ENCODE data around the gene EHD1.

DNA sequence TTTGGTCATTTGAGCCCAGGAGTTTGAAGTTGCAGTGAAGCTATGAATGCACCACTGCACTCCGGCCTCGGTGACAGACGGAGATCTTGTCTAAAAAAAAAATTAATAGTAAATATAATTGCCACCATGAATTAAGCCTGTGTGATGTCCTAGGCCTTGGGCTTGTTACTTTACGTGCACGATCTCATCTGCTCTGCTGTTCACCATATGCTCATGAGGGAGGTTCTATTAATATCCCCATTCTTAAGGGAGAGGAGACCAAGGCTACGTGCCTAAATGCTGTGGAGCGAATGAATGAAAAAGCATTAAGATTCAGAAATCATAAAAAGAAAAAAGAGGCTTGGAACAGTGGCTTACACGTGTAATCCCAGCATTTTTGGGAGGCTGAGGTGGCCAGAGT, 41.2 kb upstream of the EHD1 start:
- no peak for TF ChIP-seq POLR2A (IDR thresholded peaks at IDR 0.05)
- TF ChIP-seq, protein P1, sequence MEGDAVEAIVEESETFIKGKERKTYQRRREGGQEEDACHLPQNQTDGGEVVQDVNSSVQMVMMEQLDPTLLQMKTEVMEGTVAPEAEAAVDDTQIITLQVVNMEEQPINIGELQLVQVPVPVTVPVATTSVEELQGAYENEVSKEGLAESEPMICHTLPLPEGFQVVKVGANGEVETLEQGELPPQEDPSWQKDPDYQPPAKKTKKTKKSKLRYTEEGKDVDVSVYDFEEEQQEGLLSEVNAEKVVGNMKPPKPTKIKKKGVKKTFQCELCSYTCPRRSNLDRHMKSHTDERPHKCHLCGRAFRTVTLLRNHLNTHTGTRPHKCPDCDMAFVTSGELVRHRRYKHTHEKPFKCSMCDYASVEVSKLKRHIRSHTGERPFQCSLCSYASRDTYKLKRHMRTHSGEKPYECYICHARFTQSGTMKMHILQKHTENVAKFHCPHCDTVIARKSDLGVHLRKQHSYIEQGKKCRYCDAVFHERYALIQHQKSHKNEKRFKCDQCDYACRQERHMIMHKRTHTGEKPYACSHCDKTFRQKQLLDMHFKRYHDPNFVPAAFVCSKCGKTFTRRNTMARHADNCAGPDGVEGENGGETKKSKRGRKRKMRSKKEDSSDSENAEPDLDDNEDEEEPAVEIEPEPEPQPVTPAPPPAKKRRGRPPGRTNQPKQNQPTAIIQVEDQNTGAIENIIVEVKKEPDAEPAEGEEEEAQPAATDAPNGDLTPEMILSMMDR (IDR thresholded peaks at IDR 0.05): no peak

All from ovary (tissue), 3 donors.